Kidney epithelial cell (primary cell): ENCODE data around the gene ITGA2. TPM values are rescaled to one million over a fixed set of nuclear protein-coding genes. Genes with fewer than 3 reads are reported as not detected.

Source experiments
- DNase-seq: peaks from one replicate; pipeline ENCODE4 v3.0.0-alpha.2; 2010; ENCODE audit warnings: low read depth
- H3K27me3 ChIP-seq: 2 replicates; pipeline ENCODE4 v1.6.0; 2011; ENCODE audit warnings: low read length; ENCODE audit not compliant: control insufficient read depth, insufficient read depth
- H3K36me3 ChIP-seq: 2 replicates; pipeline ENCODE4 v1.5.1; 2011; ENCODE audit warnings: low read length; ENCODE audit not compliant: control insufficient read depth, insufficient read depth
- H3K4me3 ChIP-seq: 2 replicates; pipeline ENCODE4 v1.5.1; 2011; ENCODE audit warnings: low read depth, mild to moderate bottlenecking, control low read depth, low read length
- CTCF ChIP-seq: IDR thresholded peaks from 2 replicates; pipeline ENCODE4 v1.5.1; 2011; ENCODE audit warnings: mild to moderate bottlenecking, moderate library complexity, low read length, control low read depth, inconsistent platforms; ENCODE audit not compliant: insufficient read depth, poor library complexity, severe bottlenecking
- total RNA-seq: library from RNA; depleted of rRNA; stranded (reverse); fragments of >200 nt; gene quantifications from 2 replicates; pipeline ENCODE4 v1.2.3, GENCODE V29; 2015

Gene ITGA2
- total RNA-seq, 1 donor from 2014 or later, result 62.0 TPM

- no peak overlapping the region for H3K4me3 ChIP-seq
- H3K36me3 ChIP-seq, result no peaks in the 10 kb centered on the region
- no peak for DNase-seq
- no peaks in the 10 kb centered on the region for H3K27me3 ChIP-seq
- TF ChIP-seq CTCF, result no peak
Measured at GRCh38 chr5:53039855-53040254, 50.7 kb downstream of the ITGA2 start.

DNA sequence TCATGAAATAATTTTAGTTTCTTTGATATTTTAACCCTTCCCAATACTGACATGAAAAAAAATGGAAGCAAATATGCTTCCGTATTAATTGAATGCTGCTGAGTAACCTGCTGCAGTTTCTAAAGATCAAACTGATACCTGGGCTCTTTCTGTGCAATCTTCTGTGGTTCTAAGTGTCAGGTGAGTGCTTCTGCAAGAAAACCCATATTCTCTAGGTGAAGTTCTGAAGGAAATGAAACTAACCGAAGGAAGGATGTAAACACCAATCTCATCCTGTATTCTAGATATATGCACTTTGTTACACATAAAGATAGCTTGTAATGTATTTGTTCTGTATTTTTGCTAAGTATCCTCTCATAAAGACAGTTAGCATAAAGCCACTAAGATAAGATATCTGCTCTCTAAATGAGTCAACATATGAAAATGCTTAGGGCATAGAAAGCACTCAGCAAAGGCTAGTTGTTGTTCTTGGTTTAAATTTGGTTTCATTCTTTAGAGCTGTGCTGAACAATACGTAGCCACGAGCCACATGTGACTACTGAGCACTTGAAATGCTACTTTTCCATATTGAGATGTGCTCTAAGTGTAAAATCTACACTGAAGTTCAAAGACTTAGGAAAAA is 52.0 kb downstream of the ITGA2 start:
- TF ChIP-seq CTCF, result no peak

GRCh38 chr5:53041740-53042139 is 52.6 kb downstream of the ITGA2 start:
- TF ChIP-seq CTCF, result no peak
- DNase-seq, result no peak
- Histone ChIP-seq H3K36me3 (no peaks in the 10 kb centered on the region), H3K4me3 (no peak overlapping the region), H3K27me3 (no peaks in the 10 kb centered on the region)

More for the DNA sequence above, 52.0 kb downstream of the ITGA2 start:
- Histone ChIP-seq H3K36me3 (no peaks in the 10 kb centered on the region), H3K27me3 (no peaks in the 10 kb centered on the region), H3K4me3 (no peak overlapping the region)
- DNase-seq, result no peak

GRCh38 chr5:53045263-53045662 is 56.1 kb downstream of the ITGA2 start:
- Histone ChIP-seq H3K4me3 (no peak overlapping the region), H3K27me3 (no peaks in the 10 kb centered on the region), H3K36me3 (no peaks in the 10 kb centered on the region)
- DNase-seq, result no peak
- TF ChIP-seq CTCF, result no peak

GRCh38 chr5:53048248-53048647 is 59.1 kb downstream of the ITGA2 start:
- no peaks in the 10 kb centered on the region for H3K36me3 ChIP-seq
- H3K4me3 ChIP-seq, result no peak overlapping the region
- no peaks in the 10 kb centered on the region for H3K27me3 ChIP-seq
- DNase-seq, result no peak
- TF ChIP-seq CTCF, result no peak

- Histone ChIP-seq H3K36me3 (no peaks in the 10 kb centered on the region), H3K4me3 (no peak overlapping the region), H3K27me3 (no peaks in the 10 kb centered on the region)
- TF ChIP-seq CTCF, result no peak
- DNase-seq, result no peak
Measured at GRCh38 chr5:53052499-53052898, 63.3 kb downstream of the ITGA2 start.
